Right hindlimb (tissue), 1 donor: Measurements from ENCODE around the gene SOAT1.
"Not testable (repeated sequence)": the region's sequence is repeated elsewhere in the genome, so short reads cannot be mapped to it uniquely, and the experiment has no call there.

Experiments used
- DNase-seq: peaks from one replicate; pipeline ENCODE4 v3.0.0-alpha.2; 2018

SOAT1 gene

DNA sequence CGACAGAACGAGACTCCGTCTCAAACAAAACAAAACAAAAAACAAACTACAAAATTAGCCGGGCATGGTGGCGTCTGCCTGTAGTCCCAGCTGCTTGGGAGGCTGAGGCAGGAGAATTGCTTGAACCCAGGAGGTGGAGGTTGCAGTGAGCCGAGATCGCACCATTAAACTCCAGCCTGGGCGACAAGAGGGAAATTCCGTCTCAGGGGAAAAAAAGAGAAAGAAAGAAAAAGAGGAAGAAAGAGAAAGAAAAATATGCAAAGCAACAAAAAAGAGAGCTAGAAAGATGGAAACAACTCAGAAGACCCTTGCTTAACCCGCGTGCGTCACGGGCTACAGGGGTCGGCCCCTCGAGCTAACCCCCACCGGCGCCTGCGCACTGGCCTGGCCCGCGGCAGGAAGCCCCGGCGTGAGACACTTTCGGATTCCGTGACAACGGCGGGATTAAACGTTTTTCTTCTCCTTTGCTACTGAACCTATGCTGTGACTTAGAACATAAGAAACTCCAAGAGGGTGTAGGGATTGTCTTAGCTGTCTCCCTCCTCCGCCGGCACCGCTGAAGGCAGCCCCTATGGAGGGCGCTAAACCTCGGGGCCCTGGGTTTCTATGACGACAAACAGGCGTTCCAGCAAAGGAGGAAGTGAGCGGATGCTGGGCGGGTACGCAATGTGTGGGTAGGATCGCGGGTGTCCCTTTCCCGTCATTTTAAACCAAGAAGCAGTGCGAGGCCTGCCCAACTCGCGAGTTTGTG, 71.9 kb downstream of the SOAT1 start, which contains the start of gene AXDND1:
Gene AXDND1, plus strand, starts transcription at position 630 of the 751 bp plus-strand sequence. CDS start 539 bp downstream, outside the sequence.
- peak; percentile 94 for DNase-seq

DNA sequence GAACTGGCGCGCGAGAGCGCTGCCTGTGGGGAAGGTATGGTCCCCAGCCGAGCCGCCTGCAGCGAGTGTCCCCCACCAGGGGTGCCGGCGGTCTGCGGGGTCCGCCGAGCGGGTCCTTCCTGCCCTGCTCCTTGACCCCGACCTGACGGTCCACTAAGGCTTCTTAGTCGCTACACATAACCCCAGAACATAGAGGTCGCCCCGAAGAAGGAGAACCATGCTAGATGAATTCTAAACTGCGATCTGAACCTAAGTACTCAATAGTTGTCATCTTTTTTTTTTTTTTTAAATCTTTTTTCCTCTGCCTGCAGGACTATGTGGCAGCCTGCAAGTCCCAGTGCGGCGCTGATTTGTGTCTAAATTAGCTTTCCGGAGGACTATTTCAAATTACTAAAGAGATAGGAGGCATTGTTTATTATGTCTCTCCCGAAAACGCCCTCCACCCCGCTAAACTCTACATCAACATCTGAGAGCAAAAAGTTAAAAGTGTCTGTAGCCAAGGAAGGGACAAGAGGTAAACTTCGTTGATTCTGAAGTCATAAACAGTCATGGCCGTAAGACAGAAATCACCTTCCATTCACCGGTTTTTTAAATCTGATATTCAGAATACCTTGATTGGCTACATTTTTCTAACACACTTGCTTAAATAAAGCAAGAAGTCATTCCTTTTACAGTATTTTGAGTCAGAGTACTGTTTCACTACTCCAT, 72.7 kb downstream of the SOAT1 start:
- DNase-seq: no peak

DNA sequence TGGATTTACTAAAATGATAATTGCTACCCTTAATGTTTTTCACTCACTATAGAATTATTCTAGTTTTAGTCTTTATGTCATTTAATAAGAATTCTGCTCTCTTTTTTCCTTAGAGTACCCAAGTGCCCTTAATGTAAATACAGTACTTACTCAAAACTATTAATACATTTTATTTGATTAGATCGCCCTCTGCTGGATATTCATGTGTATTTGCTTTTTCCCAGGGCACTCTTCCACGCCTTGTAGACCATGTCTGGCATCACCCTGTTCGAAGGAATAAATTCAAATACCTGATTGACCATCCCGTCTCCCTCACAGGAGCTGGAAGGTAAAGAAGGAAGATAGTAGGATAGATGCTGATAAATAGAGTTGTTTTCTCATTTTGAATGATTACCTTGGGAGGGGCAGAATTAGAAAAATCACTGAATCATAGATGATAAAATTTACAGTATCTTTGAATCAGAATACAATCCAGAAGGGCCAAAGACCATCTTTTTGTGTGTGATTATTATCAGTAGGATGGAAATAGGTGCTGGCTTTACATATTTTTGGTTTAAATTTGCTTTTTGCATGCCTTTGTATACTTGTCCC, 76.2 kb downstream of the SOAT1 start:
- DNase-seq: peak; percentile 43

DNA sequence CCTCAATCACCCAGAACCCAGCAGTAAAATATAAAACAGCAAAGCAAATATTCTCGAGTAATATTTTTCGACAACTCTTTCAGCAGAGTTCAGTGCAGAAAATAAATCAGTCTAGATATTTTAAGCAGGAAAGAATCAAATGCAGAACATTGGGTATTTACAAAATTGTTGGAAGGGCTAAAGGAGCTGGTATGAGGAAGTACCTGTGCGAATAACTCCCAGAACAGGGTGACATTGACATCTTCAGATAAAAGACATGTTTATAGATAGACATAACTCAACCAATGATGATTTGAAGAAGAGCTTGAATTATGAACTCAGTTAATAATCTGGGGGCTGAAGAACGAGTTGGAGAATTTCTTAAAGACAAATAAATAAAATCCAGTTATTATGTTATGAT, 78.6 kb downstream of the SOAT1 start:
- DNase-seq: no peak

DNA sequence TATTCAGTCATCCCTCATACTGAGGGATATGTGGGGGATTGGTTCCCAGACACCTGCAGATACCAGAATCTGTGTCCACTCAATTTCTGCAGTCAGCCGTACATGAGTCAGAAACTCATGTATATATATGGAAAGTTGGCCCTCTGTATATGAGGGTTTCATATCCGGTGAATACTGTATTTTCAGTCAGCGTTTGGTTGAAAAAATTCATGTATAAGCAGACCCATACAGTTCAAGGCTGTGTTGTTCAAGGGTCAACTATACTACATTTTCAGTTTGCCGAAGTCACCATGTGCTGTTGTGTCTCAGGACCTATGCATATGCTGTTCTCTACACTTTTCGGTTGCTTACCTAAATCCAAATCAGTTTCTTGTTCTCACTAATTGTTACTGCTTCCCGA, 82.6 kb downstream of the SOAT1 start:
- no peak for DNase-seq

DNA sequence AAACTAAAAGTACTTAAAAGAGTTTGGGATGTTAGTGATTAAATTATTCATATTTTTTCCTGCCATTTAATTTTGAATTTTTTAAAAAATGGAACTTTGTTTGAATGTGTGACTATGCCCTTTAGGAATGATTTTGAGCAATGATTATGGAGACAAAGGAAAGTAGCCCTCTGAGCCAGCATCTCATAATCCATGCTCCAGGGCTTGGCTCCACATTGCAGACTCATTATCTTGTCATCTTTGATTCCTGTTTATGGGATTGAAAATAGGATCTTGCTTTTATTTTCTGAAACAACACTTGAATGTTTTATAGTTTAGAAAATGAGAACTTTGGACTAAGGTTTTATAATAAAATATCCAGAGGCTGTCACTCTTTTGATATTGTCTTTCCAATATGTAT, 86.7 kb downstream of the SOAT1 start:
- DNase-seq: no peak

DNA sequence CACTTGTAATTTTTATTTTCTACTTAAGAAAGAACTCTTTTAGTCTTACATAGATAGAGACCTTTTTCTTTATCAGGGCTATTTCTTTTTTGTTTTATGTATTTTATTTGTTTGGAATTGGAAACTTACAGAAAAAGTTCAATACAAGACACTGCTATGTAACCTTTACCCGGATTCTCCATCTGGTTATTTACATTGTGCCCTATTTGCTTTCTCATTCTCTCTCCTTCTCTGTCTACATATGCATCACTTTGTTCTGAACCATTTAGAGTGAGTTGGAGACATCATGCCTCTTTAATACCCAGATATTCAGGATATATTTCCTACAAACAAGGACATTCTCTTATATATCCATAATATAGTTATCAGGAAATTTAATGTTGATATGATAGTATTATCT, 90.4 kb downstream of the SOAT1 start:
- no peak for DNase-seq

DNA sequence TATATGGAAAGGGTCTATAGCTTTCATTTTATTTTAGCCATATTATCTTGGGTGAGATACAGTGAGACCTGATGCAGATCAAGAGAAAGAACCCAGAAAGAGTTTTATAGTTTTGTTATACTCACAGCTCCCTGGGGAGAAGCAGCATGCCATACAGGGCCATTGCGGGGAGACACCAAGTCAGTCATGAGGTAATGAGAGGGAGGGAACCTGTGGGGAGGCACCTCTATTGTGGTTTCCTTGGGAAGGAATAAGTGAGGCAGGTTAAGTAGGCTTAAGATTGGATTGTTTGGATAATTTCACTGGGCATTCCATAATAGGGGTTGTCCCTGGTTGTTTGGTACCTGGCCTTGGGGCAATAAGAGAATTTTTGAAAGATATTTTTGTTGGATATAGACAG, 91.9 kb downstream of the SOAT1 start:
- DNase-seq: no peak

DNA sequence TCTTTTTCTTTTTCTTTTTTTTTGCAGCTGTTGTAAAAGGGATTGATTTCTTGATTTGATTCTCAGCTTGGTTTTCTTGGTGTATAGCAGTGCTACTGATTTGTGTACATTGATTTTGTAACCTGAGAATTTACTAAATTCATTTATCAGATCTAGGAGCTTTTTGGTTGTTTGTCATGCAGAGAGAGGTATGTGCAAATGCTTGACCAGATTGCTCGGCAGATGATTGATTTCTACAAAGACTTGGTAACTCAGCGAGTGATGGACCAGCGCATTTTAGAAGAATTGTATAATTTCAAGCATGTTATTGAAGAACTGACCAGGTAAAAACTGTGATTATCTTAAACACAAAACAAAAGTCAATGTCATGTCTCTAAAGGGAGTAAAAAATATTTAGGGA, 100.1 kb downstream of the SOAT1 start:
- no peak for DNase-seq

DNA sequence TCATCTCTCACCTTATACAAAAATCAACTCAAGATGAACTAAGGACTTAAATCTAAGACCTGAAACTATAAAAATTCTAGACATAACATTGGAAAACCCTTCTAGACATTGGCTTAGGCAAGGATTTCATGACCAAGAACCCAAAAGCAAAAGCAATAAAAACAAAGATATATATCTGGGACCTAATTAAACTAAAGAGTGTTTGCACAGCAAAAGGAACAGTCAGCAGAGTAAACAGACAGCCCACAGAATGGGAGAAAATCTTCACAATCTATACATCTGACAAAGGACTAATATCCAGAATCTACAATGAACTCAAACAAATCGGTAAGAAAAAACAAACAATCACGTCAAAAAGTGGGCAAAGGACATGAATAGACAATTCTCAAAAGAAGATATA, 105.8 kb downstream of the SOAT1 start:
- DNase-seq: not testable (repeated sequence)
